H1 (cell line): ENCODE measurements around the gene MLYCD. TPM values are rescaled to one million over a fixed set of nuclear protein-coding genes. Genes with fewer than 3 reads are reported as not detected.

Experiments used
- EGR1 ChIP-seq: IDR thresholded peaks from 2 replicates; pipeline ENCODE4 v1.6.1; 2011; ENCODE audit warnings: low read depth, low read length, borderline replicate concordance
- KDM4A ChIP-seq: IDR thresholded peaks from one replicate; pipeline ENCODE4 v1.7.1; 2012; ENCODE audit warnings: low read depth, mild to moderate bottlenecking, moderate library complexity, low read length, inconsistent platforms; ENCODE audit not compliant: severe bottlenecking
- YY1 ChIP-seq: IDR thresholded peaks from 2 replicates; pipeline ENCODE4 v1.6.1; 2011; ENCODE audit warnings: low read depth, mild to moderate bottlenecking, low read length
- polyA plus RNA-seq, 7 experiments: library from polyadenylated mRNA; depleted of rRNA in 3 of 7; stranded (reverse) in 5 of 7; unstranded in 2 of 7; fragments of >200 nt in 5 of 7; fragments of 200-250 nt in 2 of 7; gene quantifications; 1 replicate in 5 of 7; 2 replicates in 1 of 7; 4 replicates in 1 of 7; pipeline versions ENCODE4 v1.2.1 to v1.2.3, GENCODE V29; 2011 to 2013; ENCODE audit warnings: missing spikeins in 2 of 7, mixed read lengths in 2 of 7
- total RNA-seq: library from RNA; stranded (reverse); fragmentation: NEBNext Ultra II Directional; extraction: Animal tissue kit (Norgen Biotek cat#: 25700); gene quantifications from 2 replicates; pipeline ENCODE4 v1.2.1, GENCODE V29; 2021
- TF ChIP-seq, protein P1 (sequence below), 3 experiments: IDR thresholded peaks; 1 replicate in 2 of 3; 2 replicates in 1 of 3; pipeline versions ENCODE4 v1.5.1 to v1.6.1; 2011; ENCODE audit warnings: low read length in 3 of 3, mild to moderate bottlenecking in 3 of 3, inconsistent platforms in 2 of 3, low read depth in 1 of 3, moderate library complexity in 1 of 3; ENCODE audit not compliant: insufficient read depth in 1 of 3; ENCODE audit errors: control extremely low read depth in 1 of 3

Gene MLYCD
- total and polyA plus RNA-seq, 2 of the 8 experiments (the other 6 are each of a cell fraction or from before 2014, with no cell fraction given), result 3.7 to 7.0 TPM

- TF ChIP-seq KDM4A (no peak), YY1 (no peak), EGR1 (no peak)
- TF ChIP-seq, protein P1, sequence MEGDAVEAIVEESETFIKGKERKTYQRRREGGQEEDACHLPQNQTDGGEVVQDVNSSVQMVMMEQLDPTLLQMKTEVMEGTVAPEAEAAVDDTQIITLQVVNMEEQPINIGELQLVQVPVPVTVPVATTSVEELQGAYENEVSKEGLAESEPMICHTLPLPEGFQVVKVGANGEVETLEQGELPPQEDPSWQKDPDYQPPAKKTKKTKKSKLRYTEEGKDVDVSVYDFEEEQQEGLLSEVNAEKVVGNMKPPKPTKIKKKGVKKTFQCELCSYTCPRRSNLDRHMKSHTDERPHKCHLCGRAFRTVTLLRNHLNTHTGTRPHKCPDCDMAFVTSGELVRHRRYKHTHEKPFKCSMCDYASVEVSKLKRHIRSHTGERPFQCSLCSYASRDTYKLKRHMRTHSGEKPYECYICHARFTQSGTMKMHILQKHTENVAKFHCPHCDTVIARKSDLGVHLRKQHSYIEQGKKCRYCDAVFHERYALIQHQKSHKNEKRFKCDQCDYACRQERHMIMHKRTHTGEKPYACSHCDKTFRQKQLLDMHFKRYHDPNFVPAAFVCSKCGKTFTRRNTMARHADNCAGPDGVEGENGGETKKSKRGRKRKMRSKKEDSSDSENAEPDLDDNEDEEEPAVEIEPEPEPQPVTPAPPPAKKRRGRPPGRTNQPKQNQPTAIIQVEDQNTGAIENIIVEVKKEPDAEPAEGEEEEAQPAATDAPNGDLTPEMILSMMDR (IDR thresholded peaks at IDR 0.05; ENCODE audit: control extremely low read depth in 1 of 3, insufficient read depth in 1 of 3, low read depth in 1 of 3, low read length in 3 of 3), result no peak
- TF ChIP-seq, all 59 proteins: peak for 0
These were observed 62.7 kb downstream of the MLYCD start (continued) for GRCh38 chr16:83961591-83961990.
